ENCODE measurements around the gene CEP112. TPM values are rescaled to one million over a fixed set of nuclear protein-coding genes. Genes with fewer than 3 reads are reported as not detected.
A peak's percentile ranks its signal among the peaks of the same experiment; 100 is the strongest.

Gene CEP112
- total RNA-seq, 2 donors from 2014 or later, result 18.9 to 21.0 TPM

- DNase-seq (no peak), ATAC-seq (no peak)
- intact Hi-C loops (cut with DNase I), result no loop called here
Observed at GRCh38 chr17:65617496-65617895, 574.4 kb downstream of the CEP112 start.

GRCh38 chr17:65609749-65610148 lies 582.2 kb downstream of the CEP112 start:
- no peak for DNase-seq
- ATAC-seq, result peak in 1 of 2 donors; percentile 59
- intact Hi-C loops (cut with DNase I), result no loop called here

- DNase-seq (no peak), ATAC-seq (no peak)
- intact Hi-C loops (cut with DNase I), result no loop called here
Observed at GRCh38 chr17:65609286-65609685, 582.6 kb downstream of the CEP112 start.

GRCh38 chr17:65604070-65604469 lies 587.9 kb downstream of the CEP112 start:
- intact Hi-C loops (cut with DNase I), result no loop called here

GRCh38 chr17:65601881-65602280 lies 590.1 kb downstream of the CEP112 start:
- ATAC-seq (no peak), DNase-seq (no peak)

More at GRCh38 chr17:65604070-65604469, 587.9 kb downstream of the CEP112 start:
- no peak for DNase-seq
- no peak for ATAC-seq

GRCh38 chr17:65601145-65601544 lies 590.8 kb downstream of the CEP112 start:
- DNase-seq (no peak), ATAC-seq (no peak)
- intact Hi-C loops (cut with DNase I), result no loop called here

More at GRCh38 chr17:65601881-65602280, 590.1 kb downstream of the CEP112 start:
- intact Hi-C loops (cut with DNase I), result no loop called here

GRCh38 chr17:65600518-65600917 lies 591.4 kb downstream of the CEP112 start:
- DNase-seq (no peak), ATAC-seq (no peak)
- intact Hi-C loops (cut with DNase I), result no loop called here

- ATAC-seq, result peak in 1 of 2 donors; percentile 30
- no peak for DNase-seq
- intact Hi-C loops (cut with DNase I), result no loop called here
Observed at GRCh38 chr17:65599650-65600049, 592.3 kb downstream of the CEP112 start.

GRCh38 chr17:65598746-65599145 lies 593.2 kb downstream of the CEP112 start:
- no peak for ATAC-seq
- intact Hi-C loops (cut with DNase I), result no loop called here
- no peak for DNase-seq

- intact Hi-C loops (cut with DNase I), result no loop called here
Observed at GRCh38 chr17:65595071-65595656, 596.8 kb downstream of the CEP112 start.

GRCh38 chr17:65593855-65594845 lies 597.8 kb downstream of the CEP112 start:
- intact Hi-C loops (cut with DNase I), result no loop called here
- ATAC-seq (peak in 1 of 2 donors; percentile 40), DNase-seq (no peak)

More at GRCh38 chr17:65595071-65595656, 596.8 kb downstream of the CEP112 start:
- no peak for DNase-seq
- ATAC-seq, result no peak

- intact Hi-C loops (cut with DNase I), result no loop called here
- DNase-seq, result no peak
- ATAC-seq, result no peak
Observed at GRCh38 chr17:65593092-65593854, 598.7 kb downstream of the CEP112 start.

GRCh38 chr17:65592125-65592965 lies 599.6 kb downstream of the CEP112 start:
- intact Hi-C loops (cut with DNase I), result no loop called here
- ATAC-seq (no peak), DNase-seq (no peak)

- DNase-seq (no peak), ATAC-seq (no peak)
- intact Hi-C loops (cut with DNase I), result no loop called here
Observed at GRCh38 chr17:65589321-65589720, 602.6 kb downstream of the CEP112 start.

- DNase-seq (peak; percentile 63), ATAC-seq (peak; percentile 64 to 81)
- intact Hi-C loops (cut with DNase I), result no loop called here
Observed at GRCh38 chr17:65588181-65588808, 603.6 kb downstream of the CEP112 start.

GRCh38 chr17:65587534-65588180 lies 604.3 kb downstream of the CEP112 start:
- intact Hi-C loops (cut with DNase I), result no loop called here
- ATAC-seq (no peak), DNase-seq (no peak)

- DNase-seq (no peak), ATAC-seq (no peak)
- intact Hi-C loops (cut with DNase I), result no loop called here
Observed at GRCh38 chr17:65586899-65587298, 605.0 kb downstream of the CEP112 start.

All from left cardiac atrium (tissue), 4 donors.